ENCODE data around the gene PHC2. TPM values are rescaled to one million over a fixed set of nuclear protein-coding genes. Genes with fewer than 3 reads are reported as not detected.

Gene PHC2
- total and polyA plus RNA-seq, 11 donors, result 79.7 to 194 (median 99.4) TPM

DNA sequence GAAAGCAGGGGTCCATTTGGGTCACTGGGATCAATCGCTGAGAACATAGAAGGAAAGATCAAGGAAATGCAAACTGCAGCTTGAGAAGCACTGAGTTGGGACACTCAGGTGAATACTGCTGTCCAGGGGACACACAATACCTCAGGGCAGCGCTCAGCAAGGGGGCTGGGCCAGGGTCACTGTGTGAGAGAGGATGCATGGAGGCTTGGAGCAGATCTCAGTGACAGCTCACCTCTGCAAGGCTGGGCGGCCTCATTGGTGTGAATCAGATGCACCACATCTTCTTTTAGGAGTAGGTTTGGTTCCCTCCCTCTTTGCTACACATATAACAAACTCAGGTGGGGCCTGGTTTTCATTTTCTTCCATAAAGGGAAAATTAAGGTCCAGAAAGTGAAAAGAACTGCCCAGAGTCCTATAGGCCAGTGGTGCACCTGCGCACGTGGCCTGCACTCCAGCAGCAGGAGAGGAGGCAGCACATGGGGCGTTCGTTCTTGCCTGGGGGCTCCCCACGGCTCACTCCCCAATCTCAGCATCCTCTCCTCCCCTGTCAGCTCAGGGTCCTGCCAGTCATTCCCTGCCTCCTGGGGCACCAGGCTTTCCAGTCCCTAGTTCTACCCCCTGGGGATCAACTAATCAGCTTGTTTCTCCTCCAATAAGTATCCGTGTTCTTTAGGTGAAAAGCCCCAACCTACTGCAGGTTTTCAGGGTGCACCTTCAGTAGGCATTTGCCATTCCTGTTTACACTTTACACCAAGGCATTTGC, 111.5 kb downstream of the PHC2 start:
- H3K27ac ChIP-seq, result no peak overlapping the region
- ATAC-seq, result no peak
- DNase-seq, result no peak
- TF ChIP-seq, protein P1, sequence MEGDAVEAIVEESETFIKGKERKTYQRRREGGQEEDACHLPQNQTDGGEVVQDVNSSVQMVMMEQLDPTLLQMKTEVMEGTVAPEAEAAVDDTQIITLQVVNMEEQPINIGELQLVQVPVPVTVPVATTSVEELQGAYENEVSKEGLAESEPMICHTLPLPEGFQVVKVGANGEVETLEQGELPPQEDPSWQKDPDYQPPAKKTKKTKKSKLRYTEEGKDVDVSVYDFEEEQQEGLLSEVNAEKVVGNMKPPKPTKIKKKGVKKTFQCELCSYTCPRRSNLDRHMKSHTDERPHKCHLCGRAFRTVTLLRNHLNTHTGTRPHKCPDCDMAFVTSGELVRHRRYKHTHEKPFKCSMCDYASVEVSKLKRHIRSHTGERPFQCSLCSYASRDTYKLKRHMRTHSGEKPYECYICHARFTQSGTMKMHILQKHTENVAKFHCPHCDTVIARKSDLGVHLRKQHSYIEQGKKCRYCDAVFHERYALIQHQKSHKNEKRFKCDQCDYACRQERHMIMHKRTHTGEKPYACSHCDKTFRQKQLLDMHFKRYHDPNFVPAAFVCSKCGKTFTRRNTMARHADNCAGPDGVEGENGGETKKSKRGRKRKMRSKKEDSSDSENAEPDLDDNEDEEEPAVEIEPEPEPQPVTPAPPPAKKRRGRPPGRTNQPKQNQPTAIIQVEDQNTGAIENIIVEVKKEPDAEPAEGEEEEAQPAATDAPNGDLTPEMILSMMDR (IDR thresholded peaks at IDR 0.05), result no peak
- TF ChIP-seq POLR2A (IDR thresholded peaks at IDR 0.05), result no peak
- H3K9me3 ChIP-seq, result no peaks in the 10 kb centered on the region
- WGBS, 4 donors, result 87 to 93% (median 89%) methylated on average over 9 of the region's 9 CpGs
- H3K27me3 ChIP-seq, result no peaks in the 10 kb centered on the region
- H3K4me3 ChIP-seq, result no peak overlapping the region
- peaks cover 0 to 14% (median 0%) of the 10 kb centered on the region in 12 donors for H3K4me1 ChIP-seq
- intact Hi-C loops (cut with DNase I), result no loop called here
- H3K36me3 ChIP-seq, result peaks cover 0 to 32% (median 19%) of the 10 kb centered on the region in 9 donors

DNA sequence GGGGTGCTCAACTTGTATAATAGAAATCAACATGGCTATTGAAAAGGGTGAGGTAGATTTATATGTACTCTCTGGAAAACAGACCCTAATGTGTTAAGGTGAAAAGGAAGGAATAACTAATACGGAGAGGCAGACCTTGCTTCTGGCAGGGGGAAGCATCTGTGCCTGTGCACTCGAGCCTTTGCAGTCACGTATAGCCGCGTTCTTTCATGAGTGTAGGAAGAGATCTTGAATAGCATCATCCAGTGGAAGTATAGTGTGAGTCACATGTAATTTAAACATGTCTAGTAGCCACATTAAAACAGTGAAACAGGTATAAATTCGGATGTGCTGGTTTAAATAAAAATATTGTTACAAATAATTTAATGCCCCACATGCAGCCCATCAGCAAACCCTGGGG, 112.9 kb downstream of the PHC2 start:
- Histone ChIP-seq H3K9me3 (no peaks in the 10 kb centered on the region), H3K4me1 (peaks cover 0 to 14% (median 0%) of the 10 kb centered on the region in 12 donors), H3K27ac (no peak overlapping the region), H3K36me3 (peaks cover 0 to 18% (median 5%) of the 10 kb centered on the region in 9 donors), H3K4me3 (no peak overlapping the region), H3K27me3 (no peaks in the 10 kb centered on the region)
- DNase-seq (no peak), ATAC-seq (no peak)
- intact Hi-C loops (cut with DNase I), result no loop called here
- TF ChIP-seq, protein P1 (IDR thresholded peaks at IDR 0.05), result no peak
- TF ChIP-seq POLR2A (IDR thresholded peaks at IDR 0.05), result no peak
- WGBS, 4 donors, result 57 to 68% (median 62%) methylated on average over 6 of the region's 6 CpGs

DNA sequence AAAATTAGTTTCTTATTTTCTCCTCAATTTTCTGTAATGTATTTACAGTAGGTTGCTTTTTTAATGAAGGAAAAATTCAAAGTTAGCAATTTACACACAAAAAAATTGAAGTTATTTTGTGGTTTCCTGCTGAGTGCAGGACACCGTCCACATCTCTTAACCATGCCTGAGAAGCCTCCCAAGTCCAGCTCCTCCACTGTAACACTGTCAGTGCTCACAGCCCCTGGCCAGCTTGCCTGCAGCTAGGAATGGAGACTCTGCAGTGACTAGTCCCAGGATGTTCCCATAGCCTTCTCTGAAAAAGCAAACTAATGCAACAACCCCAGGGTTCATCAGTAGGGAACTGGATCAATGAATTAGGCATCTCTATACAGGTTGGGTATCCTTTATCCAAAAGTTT, 113.5 kb downstream of the PHC2 start:
- Histone ChIP-seq H3K36me3 (peaks cover 0 to 12% (median 0%) of the 10 kb centered on the region in 9 donors), H3K4me3 (no peak overlapping the region), H3K4me1 (peaks cover 0 to 14% (median 0%) of the 10 kb centered on the region in 12 donors), H3K9me3 (no peaks in the 10 kb centered on the region), H3K27ac (no peak overlapping the region), H3K27me3 (no peaks in the 10 kb centered on the region)
- no peak for DNase-seq
- 59 to 79% (median 74%) methylated on average over 1 of the region's 1 CpG for WGBS, 4 donors
- intact Hi-C loops (cut with DNase I), result no loop called here
- ATAC-seq, result no peak
- no peak for TF ChIP-seq POLR2A (IDR thresholded peaks at IDR 0.05)
- TF ChIP-seq, protein P1 (IDR thresholded peaks at IDR 0.05), result no peak

DNA sequence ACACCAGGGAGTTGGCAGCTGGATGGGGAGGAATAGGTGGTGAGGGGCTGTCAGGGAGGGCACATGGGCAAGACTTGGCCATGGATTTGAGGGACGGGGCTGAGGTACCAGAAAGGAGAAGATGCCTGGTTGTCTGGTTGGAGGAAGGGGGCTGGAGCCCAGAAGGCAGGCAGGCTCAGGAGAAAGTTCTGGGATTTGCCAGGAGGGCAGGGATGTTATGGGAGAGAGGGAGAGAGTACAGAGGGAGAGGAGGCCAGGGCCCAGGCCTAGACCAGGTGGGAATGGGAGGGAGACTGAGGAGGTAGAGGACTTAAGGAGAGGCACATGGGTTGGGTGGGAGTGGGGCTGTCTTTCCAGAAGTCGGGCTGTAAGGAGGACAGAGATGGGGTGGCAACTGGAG, 114.3 kb downstream of the PHC2 start:
- H3K36me3 ChIP-seq, result peaks cover 0 to 5% (median 0%) of the 10 kb centered on the region in 9 donors
- H3K4me3 ChIP-seq, result no peak overlapping the region
- H3K27ac ChIP-seq, result no peak overlapping the region
- DNase-seq (peak in 1 of 5 donors; percentile 29), ATAC-seq (no peak)
- WGBS, 4 donors, result 87 to 94% (median 91%) methylated on average over 2 of the region's 2 CpGs
- TF ChIP-seq, protein P1 (IDR thresholded peaks at IDR 0.05), result no peak
- no peak for TF ChIP-seq POLR2A (IDR thresholded peaks at IDR 0.05)
- intact Hi-C loops (cut with DNase I), result no loop called here
- H3K9me3 ChIP-seq, result no peaks in the 10 kb centered on the region
- H3K4me1 ChIP-seq, result peaks cover 0 to 14% (median 0%) of the 10 kb centered on the region in 12 donors
- no peaks in the 10 kb centered on the region for H3K27me3 ChIP-seq

Measured in heart left ventricle (tissue), 16 donors.